ACHN (cell line): ENCODE data around the gene C10orf90.
A peak's percentile ranks its signal among the peaks of the same experiment; 100 is the strongest.
"Not testable (repeated sequence)": the region's sequence is repeated elsewhere in the genome, so short reads cannot be mapped to it uniquely, and the experiment has no call there.

Experiments
- DNase-seq: peaks from one replicate; pipeline ENCODE4 v3.0.0-alpha.2; 2015
- in situ Hi-C: cut with HindIII; loops from 2 replicates; pipeline ENCODE4 v1.10.0; 2017; ENCODE audit warnings: low sequenced_read_pairs, low pct_ligation_motif_present, low pct_unique_long_range_greater_than_20kb

Gene C10orf90

DNA sequence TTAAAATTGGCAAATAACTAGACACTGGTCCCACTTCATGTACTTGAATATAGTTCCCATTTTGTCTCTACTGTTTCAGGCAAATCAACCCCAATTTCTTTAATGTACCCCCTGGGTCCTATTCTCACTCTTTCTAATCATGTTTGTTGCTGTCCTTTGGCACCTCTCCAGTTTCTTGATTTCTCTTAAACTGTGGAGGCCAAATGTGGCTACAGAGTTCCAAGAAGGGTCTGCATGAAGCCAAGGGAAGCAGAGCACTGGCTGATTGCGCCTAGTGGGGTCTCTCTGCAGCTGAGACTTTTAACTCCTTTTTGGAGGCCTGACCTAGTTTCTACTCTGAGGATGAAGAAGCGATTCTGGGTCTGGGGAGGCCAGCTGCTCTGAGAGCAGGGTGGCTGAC is 275.5 kb downstream of the C10orf90 start:
- in situ Hi-C loops = no loop called here
- DNase-seq = no peak

DNA sequence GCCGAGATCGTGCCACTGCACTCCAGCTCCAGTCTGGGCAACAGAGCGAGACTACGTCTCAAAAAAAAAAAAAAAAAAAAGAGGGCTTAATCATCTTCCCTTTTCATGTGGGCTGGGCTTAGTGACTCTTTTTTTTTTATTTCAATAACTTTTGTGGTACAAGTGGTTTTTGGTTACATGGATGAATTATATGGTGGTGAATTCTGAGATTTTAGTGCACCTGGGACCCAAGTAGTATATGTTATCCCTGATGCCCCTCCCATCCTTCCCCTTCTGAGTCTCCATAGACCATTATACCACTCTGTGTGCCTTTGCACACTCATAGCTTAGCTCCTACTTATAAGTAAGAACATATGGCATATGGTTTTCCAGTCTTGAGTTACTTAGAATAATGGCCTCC is 277.4 kb downstream of the C10orf90 start:
- no peak for DNase-seq
- in situ Hi-C loops = no loop called here

GRCh38 chr10:126392469-126392868 is 278.0 kb downstream of the C10orf90 start:
- no peak for DNase-seq
- in situ Hi-C loops = no loop called here

- DNase-seq = no peak
- in situ Hi-C loops = no loop called here
Measured at GRCh38 chr10:126392068-126392467, 278.4 kb downstream of the C10orf90 start.

DNA sequence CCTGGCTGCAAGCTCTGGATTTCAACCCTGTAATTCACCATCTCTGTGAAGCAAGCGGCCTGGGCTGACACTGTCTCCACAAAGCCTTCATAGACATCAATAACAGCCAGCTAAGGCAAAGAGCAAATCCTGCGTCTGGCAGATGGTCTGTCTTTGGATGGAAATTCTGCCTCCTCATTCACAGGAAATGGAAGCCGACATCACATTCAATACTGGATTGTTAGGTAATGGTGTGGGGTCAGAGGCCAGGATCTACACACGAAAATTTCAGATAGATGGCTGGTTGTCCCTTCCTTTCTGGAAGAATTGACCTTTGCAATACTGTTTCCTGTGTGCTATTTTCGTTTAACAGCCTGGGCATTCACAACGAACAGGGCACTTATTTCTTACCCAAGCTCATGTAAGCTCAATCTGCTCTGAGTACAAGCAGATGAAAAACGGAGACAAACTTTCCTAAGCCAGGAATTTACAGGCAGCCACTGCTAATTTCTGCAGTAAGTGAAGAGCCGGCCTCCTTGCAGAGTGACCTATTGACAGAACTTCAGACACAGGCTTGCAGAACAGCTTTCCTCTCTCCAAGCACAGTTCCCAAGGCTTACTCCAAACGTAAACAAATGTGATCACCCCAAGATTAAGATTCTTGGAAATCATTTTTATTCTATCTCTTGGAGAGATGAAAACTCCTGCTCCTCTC is 279.2 kb downstream of the C10orf90 start:
- in situ Hi-C loops = no loop called here
- no peak for DNase-seq

DNA sequence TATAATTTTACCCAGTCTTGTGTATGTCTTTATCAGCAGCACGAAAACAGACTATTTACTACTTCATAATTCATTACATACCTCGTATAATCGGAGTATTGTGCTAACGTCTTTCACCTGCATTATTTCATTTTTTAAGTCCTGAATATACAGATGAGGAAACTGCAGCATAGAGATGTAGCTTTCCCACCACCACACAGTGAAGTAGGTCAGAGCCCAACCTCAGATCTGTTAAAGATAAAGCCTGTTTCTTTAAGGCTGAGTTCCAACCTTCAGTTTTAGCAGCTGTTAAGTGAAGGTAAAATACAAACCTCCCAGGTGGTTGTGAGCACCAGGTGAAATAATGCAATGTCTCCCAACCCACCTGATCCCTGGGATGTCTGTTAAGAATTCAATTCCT is 280.2 kb downstream of the C10orf90 start:
- in situ Hi-C loops = no loop called here
- no peak for DNase-seq

- in situ Hi-C loops = no loop called here
- DNase-seq = peak; percentile 55
Measured at GRCh38 chr10:126387931-126388911, 282.3 kb downstream of the C10orf90 start, which contains the start of gene ADAM12. Gene ADAM12, minus strand, starts transcription at chr10:126388477. Its CDS starts 332 bp downstream, at chr10:126388145.

DNA sequence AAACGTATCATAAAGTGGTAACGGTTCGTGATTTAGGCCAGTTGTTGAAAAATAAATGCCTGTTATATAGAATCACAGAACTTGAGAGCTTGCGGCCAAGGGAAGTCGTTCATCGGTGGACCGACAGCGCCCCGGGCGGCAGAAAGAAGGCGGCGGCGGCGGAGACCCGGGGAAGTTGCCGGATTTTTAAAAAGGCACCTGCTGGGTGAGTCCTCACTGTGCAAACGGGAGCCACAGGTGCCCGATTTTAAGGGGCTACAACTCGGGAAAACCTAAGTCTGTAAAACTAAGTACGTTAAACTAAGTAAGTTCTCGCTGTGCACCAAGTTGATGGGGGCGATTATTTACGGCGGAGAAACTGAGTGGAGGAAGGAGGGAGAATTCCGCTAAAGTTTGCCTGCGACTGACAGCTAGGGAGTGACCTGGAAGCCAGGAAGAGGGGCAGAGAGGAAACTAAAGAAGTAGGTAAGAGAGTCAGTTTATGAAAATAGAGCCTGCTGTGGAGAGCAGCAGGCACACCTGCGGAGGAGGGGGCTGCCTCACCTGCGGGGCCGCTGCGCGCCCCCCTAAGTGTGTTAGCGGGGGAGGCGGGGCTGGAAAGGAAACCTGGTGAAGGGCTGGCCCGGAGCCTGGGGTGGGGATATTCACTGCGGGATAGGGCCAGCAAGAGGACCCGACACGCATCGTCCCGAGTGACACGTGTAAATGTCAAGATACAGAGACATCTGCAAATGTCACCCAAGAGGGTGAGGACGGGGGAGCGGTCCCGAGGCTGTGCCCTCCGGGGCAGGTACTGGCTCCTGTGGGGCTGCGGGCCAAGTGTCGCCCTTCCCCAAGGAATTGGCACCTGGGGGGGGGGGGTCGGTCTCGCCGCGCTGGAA is 283.2 kb downstream of the C10orf90 start:
- DNase-seq = peak; percentile 80
- in situ Hi-C loops = no loop called here

GRCh38 chr10:126384269-126384873 is 286.1 kb downstream of the C10orf90 start:
- in situ Hi-C loops = no loop called here
- no peak for DNase-seq

GRCh38 chr10:126380352-126381076 is 290.0 kb downstream of the C10orf90 start:
- in situ Hi-C loops = no loop called here
- DNase-seq = no peak

DNA sequence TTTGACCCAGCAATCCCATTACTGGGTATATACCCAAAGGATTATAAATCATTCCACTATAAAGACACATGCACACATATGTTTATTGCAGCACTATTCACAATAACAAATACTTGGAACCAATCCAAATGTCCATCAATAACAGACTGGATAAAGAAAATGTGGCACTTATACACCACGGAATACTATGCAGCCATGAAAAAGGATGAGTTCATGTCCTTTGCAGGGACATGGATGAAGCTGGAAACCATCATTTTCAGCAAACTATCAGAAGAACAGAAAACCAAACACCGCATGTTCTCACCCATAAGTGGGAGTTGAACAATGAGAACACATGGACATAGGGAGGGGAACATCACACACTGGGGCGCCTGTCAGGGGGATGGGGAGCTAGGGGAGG is 291.3 kb downstream of the C10orf90 start:
- in situ Hi-C loops, DNase-seq: not testable (repeated sequence)

DNA sequence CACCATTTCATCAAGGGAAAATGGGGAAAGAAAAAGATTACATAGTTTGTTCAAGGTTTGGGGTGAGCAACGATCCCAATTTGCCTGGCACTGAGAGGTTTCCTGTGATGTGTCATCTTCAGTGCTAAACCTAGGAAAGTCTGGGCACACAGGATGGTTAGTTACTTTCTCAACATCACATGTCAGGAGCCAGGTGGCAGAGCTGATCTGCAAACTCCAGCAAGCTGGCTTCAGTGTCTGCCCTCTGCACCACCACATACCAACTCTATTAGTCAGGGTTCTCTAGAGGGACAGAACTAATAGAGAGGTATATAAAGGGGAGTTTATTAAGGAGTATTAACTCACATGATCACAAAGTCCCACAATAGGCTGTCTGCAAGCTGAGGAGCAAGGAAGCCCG is 293.5 kb downstream of the C10orf90 start:
- DNase-seq = peak; percentile 70
- in situ Hi-C loops = no loop called here

- in situ Hi-C loops = no loop called here
- no peak for DNase-seq
Measured at GRCh38 chr10:126375926-126376554, 294.5 kb downstream of the C10orf90 start.

GRCh38 chr10:126375299-126375698 is 295.2 kb downstream of the C10orf90 start:
- DNase-seq = no peak
- in situ Hi-C loops = no loop called here
